Psoas muscle (tissue), 8 donors: ENCODE measurements around the gene RFX1. TPM values are rescaled to one million over a fixed set of nuclear protein-coding genes. Genes with fewer than 3 reads are reported as not detected.
"Not testable (repeated sequence)": the region's sequence is repeated elsewhere in the genome, so short reads cannot be mapped to it uniquely, and the experiment has no call there.

Experiments used
- ATAC-seq, 4 donors: fragments of 200-7000 bp; cut with Tn5 transposase; one replicate each; pipeline ENCODE4 v1.9.1; 2020; ENCODE audit warnings: moderate library complexity in 3 of 4, mild to moderate bottlenecking in 2 of 4
- DNase-seq, 2 donors: peaks; one replicate each; pipeline ENCODE4 v3.0.0-alpha.2; 2020
- H3K27ac ChIP-seq: fragments of 200-600 bp; one replicate; pipeline ENCODE4 v1.8.0; 2022
- H3K27me3 ChIP-seq, 3 donors: fragments of 200-600 bp in 1 of 3; one replicate each; pipeline versions ENCODE4 v1.6.1 to v1.8.0; 2013 to 2022; ENCODE audit warnings: low read length in 2 of 3, mild to moderate bottlenecking in 2 of 3, moderate library complexity in 1 of 3; ENCODE audit not compliant: insufficient read depth in 3 of 3
- H3K36me3 ChIP-seq, 2 donors: fragments of 200-600 bp in 1 of 2; one replicate each; pipeline versions ENCODE4 v1.6.1 to v1.8.0; 2013 to 2022; ENCODE audit warnings: low read depth in 1 of 2, mild to moderate bottlenecking in 1 of 2, moderate library complexity in 1 of 2; ENCODE audit not compliant: insufficient read depth in 1 of 2
- H3K4me1 ChIP-seq: fragments of 200-600 bp; one replicate; pipeline ENCODE4 v1.8.0; 2022
- H3K4me3 ChIP-seq: fragments of 200-600 bp; one replicate; pipeline ENCODE4 v1.8.0; 2022; ENCODE audit warnings: mild to moderate bottlenecking
- H3K9me3 ChIP-seq: fragments of 200-600 bp; one replicate; pipeline ENCODE4 v1.8.0; 2022
- CTCF ChIP-seq: fragments of 200-600 bp; IDR thresholded peaks from one replicate; pipeline ENCODE4 v1.8.0; 2022; ENCODE audit warnings: antibody characterized with exemption
- WGBS, 3 donors: extraction: QIAGEN DNeasy Blood & Tissue Kit; methylation state at CpG; one replicate each; pipeline versions ENCODE4 v1.1.6 to v1.1.7; 2013; 5-methylcytosine and 5-hydroxymethylcytosine counted together
- intact Hi-C, 2 donors: fragments of 100-400 bp; cut with DNase I; formaldehyde crosslinking; loops; one replicate each; pipeline versions ENCODE4 v1.11.0 to v1.14.2; 2022
- polyA plus RNA-seq, 3 donors: library from polyadenylated mRNA; stranded (reverse); fragments of 200-250 nt; gene quantifications; one replicate each; pipeline ENCODE4 v1.2.3, GENCODE V29; 2013
- total RNA-seq, 4 donors: library from RNA; stranded (reverse); fragmentation: NEBNext Ultra II Directional in 2 of 4; extraction: Animal tissue kit (Norgen Biotek cat#: 25700) in 2 of 4; gene quantifications; one replicate each; pipeline versions ENCODE4 v1.2.1 to v1.2.4, GENCODE V29; 2021 to 2023
- donor health status: healthy with polysubstance abuse.
- donor health status: DM: no; HTN: no; CAD: no; lungs with moderate emphysema.
- donor health status: Bipolar disorder and iron deficiency.
- donor health status: healthy.
- donor health status: DM: yes; HTN: yes; CAD: no.
- donor health status: DM: no; HTN: no; CAD: no.
- donor health status: DM: no; HTN: no; CAD: no.
- donor health status: DM: yes; HTN: yes; CAD: no.

Gene RFX1
- total and polyA plus RNA-seq, 7 donors = 2.9 to 10.1 (median 6.4) TPM

GRCh38 chr19:14050512-14050911 lies 44.4 kb upstream of the RFX1 start:
- Histone ChIP-seq H3K9me3 (no peaks in the 10 kb centered on the region), H3K36me3 (no peaks in the 10 kb centered on the region), H3K27me3 (no peaks in the 10 kb centered on the region), H3K4me1 (no peaks in the 10 kb centered on the region), H3K27ac (no peak overlapping the region), H3K4me3 (no peak overlapping the region)
- no peak for ATAC-seq
- no peak for TF ChIP-seq CTCF
- DNase-seq = no peak
- WGBS, 3 donors = 91 to 96% (median 94%) methylated on average over 4 of the region's 4 CpGs
- intact Hi-C loops = no loop called here

DNA sequence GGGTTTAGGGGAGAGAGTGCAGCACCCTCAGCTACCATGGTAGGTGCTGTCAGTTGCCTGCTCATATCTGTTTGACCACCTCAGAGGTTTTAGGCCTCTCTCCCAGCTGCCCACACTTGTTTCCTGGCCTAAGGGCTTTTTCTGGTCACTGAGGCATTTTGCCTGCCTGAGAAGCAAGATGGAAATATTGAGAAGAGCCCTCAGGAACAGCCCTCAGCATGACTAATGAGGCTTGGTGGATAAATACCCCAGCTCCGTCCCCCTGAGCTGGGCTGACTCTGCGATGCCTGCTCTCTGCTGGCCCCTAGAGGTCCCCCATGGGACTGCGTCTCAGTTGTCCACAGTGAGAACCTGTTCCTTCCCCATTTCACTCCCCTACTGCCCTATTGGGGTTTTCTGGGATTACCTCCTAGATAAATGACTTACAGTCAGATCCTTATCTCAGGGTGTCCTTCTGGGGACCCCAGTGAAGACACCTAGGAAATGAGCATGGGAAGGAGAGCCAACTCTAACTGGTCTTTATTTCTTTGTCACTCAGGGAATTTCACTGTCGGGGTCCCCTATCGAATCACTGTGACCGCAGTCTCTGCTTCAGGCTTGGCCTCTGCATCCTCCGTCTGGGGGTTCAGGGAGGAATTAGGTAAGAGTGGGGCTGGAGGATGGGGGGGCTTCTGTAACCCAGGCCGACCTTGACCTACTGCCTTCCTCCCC lies 42.5 kb upstream of the RFX1 start:
- H3K4me1 ChIP-seq = no peaks in the 10 kb centered on the region
- H3K27me3 ChIP-seq = no peaks in the 10 kb centered on the region
- no peak overlapping the region for H3K4me3 ChIP-seq
- H3K36me3 ChIP-seq = no peaks in the 10 kb centered on the region
- DNase-seq = peak; percentile 41 to 72
- peak in 3 of 4 donors; percentile 77 to 80 (median 77) for ATAC-seq
- no peaks in the 10 kb centered on the region for H3K9me3 ChIP-seq
- intact Hi-C loops = no loop called here
- no peak overlapping the region for H3K27ac ChIP-seq
- 78 to 81% (median 79%) methylated on average over 7 to 8 of the region's 8 CpGs for WGBS, 3 donors
- TF ChIP-seq CTCF = peak; percentile 77

DNA sequence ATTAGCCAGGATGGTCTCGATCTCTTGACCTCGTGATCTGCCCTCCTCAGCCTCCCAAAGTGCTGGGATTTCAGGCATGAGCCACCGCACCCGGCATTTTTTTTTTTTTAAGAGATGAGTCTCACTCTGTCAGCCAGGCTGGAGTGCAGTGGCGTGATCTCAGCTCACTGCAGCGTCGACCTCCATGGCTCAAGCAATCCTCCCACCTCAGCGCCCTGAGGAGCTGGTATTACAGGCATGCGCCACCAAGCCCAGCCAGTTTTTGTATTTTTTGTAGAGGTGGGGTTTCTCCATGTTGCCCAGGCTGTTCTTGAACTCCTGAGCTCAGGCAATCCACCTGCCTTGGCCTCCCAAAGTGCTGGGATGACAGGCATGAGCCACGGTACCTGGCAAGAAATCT lies 41.7 kb upstream of the RFX1 start:
- H3K4me1 ChIP-seq, H3K4me3 ChIP-seq, H3K9me3 ChIP-seq, H3K27ac ChIP-seq, ATAC-seq, intact Hi-C loops, H3K27me3 ChIP-seq, DNase-seq, H3K36me3 ChIP-seq: not testable (repeated sequence)
- 97 to 100% (median 98%) methylated on average over 10 of the region's 10 CpGs for WGBS, 3 donors

DNA sequence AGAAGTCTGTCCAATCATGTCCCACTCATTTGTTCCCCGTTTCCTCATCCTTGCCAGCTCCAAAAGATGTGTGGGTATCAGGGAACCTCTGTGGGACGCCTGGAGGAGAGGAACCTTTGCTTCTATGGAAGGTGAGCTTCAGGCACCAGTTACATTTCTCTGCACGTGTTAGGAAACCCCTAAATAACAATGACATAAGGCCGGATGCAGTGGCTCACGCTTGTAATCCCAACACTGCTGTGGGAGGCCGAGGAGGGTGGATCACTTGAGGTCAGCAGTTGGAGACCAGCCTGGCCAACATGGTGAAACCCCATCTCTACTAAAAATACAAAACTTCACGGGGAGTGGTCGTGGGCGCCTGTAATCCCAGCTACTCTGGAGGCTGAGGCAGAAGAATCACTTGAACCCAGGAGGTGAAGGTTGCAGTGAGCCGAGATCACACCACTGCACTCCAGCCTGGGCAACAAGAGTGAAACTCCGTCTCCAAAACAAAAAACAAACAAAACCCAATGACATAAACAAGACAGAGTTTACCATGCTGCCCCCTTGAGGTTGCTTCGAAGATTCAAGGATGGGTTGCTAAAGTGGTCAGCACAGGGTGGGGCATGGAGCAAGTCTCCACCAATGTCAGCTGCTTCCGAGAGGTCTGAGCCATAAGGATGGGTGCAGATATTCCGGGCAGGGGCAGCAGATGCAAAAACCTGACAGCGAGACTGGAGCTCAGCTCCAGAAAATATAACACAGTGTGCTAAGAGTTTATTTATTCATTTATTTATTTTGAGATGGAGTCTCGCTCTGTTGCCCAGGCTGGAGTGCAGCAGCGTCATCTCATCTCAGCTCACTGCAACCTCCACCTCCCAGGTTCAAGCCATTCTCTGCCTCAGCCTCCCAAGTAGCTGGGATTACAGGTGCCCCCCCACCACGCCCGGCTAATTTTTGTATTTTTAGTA lies 36.8 kb upstream of the RFX1 start:
- peak overlapping the region; percentile 36 for H3K4me3 ChIP-seq
- not testable (repeated sequence) for H3K36me3 ChIP-seq, H3K27me3 ChIP-seq, H3K9me3 ChIP-seq
- DNase-seq (peak in 1 of 2 donors; percentile 39), ATAC-seq (peak; percentile 75 to 94 (median 90))
- TF ChIP-seq CTCF = peak; percentile 57
- intact Hi-C loops = loop anchor here in 1 of 2 donors (2.0 kb wide), 1 partner anchor 162 kb away; no protein-coding TSS in a partner anchor
- peak overlapping the region; percentile 67 for H3K27ac ChIP-seq
- H3K4me1 ChIP-seq = peaks cover 10% of the 10 kb centered on the region
- WGBS, 3 donors = 33 to 40% (median 34%) methylated on average over 19 of the region's 19 CpGs

DNA sequence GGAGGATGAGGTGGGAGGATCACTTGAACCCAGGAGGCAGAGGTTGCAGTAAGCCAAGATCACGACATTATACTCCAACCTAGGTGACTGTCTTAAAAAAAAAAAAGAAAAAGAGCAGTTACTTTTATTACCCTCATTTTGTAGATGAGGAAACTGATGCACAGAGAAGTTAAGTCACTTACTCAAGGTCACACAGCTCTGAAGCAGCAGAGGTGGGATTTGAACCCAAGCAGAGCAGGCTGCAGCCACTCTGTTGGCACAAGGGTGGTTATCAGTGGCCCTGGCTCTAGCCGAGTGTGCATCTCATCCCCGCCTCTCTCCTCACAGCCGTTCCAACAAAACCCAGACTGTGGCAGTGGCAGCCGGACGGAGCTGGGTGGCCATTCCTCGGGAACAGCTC lies 33.1 kb upstream of the RFX1 start:
- Histone ChIP-seq H3K27ac (no peak overlapping the region), H3K9me3 (no peaks in the 10 kb centered on the region), H3K36me3 (no peaks in the 10 kb centered on the region), H3K4me3 (no peak overlapping the region), H3K4me1 (peaks cover 10% of the 10 kb centered on the region), H3K27me3 (no peaks in the 10 kb centered on the region)
- intact Hi-C loops = no loop called here
- 80 to 85% (median 83%) methylated on average over 7 of the region's 7 CpGs for WGBS, 3 donors
- no peak for TF ChIP-seq CTCF
- DNase-seq (no peak), ATAC-seq (no peak)
